Keratinocyte (primary cell): ENCODE data around the gene NEURL1. TPM values are rescaled to one million over a fixed set of nuclear protein-coding genes. Genes with fewer than 3 reads are reported as not detected.

Experiments
- DNase-seq: peaks from one replicate; pipeline ENCODE4 v3.0.0-alpha.2; 2011; ENCODE audit warnings: low read depth, missing footprints, low spot score
- FAIRE-seq: peaks from 2 replicates; lab custom pipeline; 2011; peaks lifted over from hg19 to GRCh38; lab: Jason Lieb, UNC
- H2AFZ ChIP-seq: 2 replicates; pipeline ENCODE4 v1.6.0; 2012; ENCODE audit warnings: low read length, control low read depth, inconsistent platforms; ENCODE audit not compliant: control insufficient read depth
- H3K27ac ChIP-seq: 2 replicates; pipeline ENCODE4 v1.5.1; 2011; ENCODE audit warnings: low read length; ENCODE audit not compliant: control insufficient read depth, insufficient read depth
- H3K27me3 ChIP-seq: 3 replicates; pipeline ENCODE4 v1.6.0; 2011; ENCODE audit warnings: low read length; ENCODE audit not compliant: control insufficient read depth, insufficient read depth; ENCODE audit errors: extremely low read depth
- H3K36me3 ChIP-seq, 2 experiments: 2 replicates in 1 of 2; 3 replicates in 1 of 2; pipeline ENCODE4 v1.5.1; 2011; ENCODE audit warnings: low read length in 2 of 2, mild to moderate bottlenecking in 1 of 2; ENCODE audit not compliant: control insufficient read depth in 2 of 2, insufficient read depth in 2 of 2; ENCODE audit errors: extremely low read depth in 1 of 2
- H3K4me1 ChIP-seq: 3 replicates; pipeline ENCODE4 v1.5.1; 2011; ENCODE audit warnings: low read length; ENCODE audit not compliant: control insufficient read depth, insufficient read depth; ENCODE audit errors: extremely low read depth
- H3K4me2 ChIP-seq: 3 replicates; pipeline ENCODE4 v1.6.0; 2011; ENCODE audit warnings: low read depth, low read length; ENCODE audit not compliant: control insufficient read depth, insufficient read depth; ENCODE audit errors: extremely low read depth
- H3K4me3 ChIP-seq, 3 experiments: fragments of 200-600 bp in 1 of 3; sonication (generic) in 1 of 3; 2 replicates in 2 of 3; 3 replicates in 1 of 3; pipeline ENCODE4 v1.5.1; 2011 to 2016; ENCODE audit warnings: low read length in 3 of 3, mild to moderate bottlenecking in 3 of 3, control low read depth in 2 of 3, inconsistent platforms in 1 of 3, low read depth in 1 of 3, mixed read lengths in 1 of 3, mixed run types in 1 of 3, moderate library complexity in 1 of 3; ENCODE audit not compliant: control insufficient read depth in 2 of 3, insufficient read depth in 2 of 3; ENCODE audit errors: extremely low read depth in 1 of 3
- H3K79me2 ChIP-seq: 2 replicates; pipeline ENCODE4 v1.6.0; 2012; ENCODE audit warnings: low read length; ENCODE audit not compliant: control insufficient read depth, insufficient read depth
- H3K9ac ChIP-seq: 3 replicates; pipeline ENCODE4 v1.6.0; 2011; ENCODE audit warnings: low read length; ENCODE audit not compliant: control insufficient read depth, insufficient read depth; ENCODE audit errors: extremely low read depth
- H3K9me1 ChIP-seq: 3 replicates; pipeline ENCODE4 v1.6.0; 2011; ENCODE audit warnings: low read length; ENCODE audit not compliant: control insufficient read depth, insufficient read depth; ENCODE audit errors: extremely low read depth
- H3K9me3 ChIP-seq: 2 replicates; pipeline ENCODE4 v1.5.1; 2012; ENCODE audit warnings: low read depth, low read length; ENCODE audit not compliant: control insufficient read depth
- H4K20me1 ChIP-seq: 3 replicates; pipeline ENCODE4 v1.6.0; 2011; ENCODE audit warnings: low read length; ENCODE audit not compliant: control insufficient read depth, insufficient read depth; ENCODE audit errors: extremely low read depth
- CTCF ChIP-seq, 3 experiments: IDR thresholded peaks in 1 of 3; conservative IDR thresholded peaks in 1 of 3; optimal IDR thresholded peaks in 1 of 3; 2 replicates in 2 of 3; 3 replicates in 1 of 3; pipeline versions ENCODE3 to v1.5.1; 2011; ENCODE audit warnings: low read length in 3 of 3, mild to moderate bottlenecking in 3 of 3, moderate library complexity in 2 of 3, control low read depth in 1 of 3, inconsistent platforms in 1 of 3; ENCODE audit not compliant: insufficient read depth in 2 of 3; ENCODE audit errors: extremely low read depth in 1 of 3
- EZH2 ChIP-seq: IDR thresholded peaks from one replicate; pipeline ENCODE4 v1.6.1; 2012; ENCODE audit warnings: inconsistent platforms, mild to moderate bottlenecking, low read length, moderate library complexity
- dilution Hi-C: fragments of 300-500 bp; cut with MboI; formaldehyde crosslinking; loops from one replicate; pipeline ENCODE4 v1.7.0; 2020; ENCODE audit warnings: low sequenced_read_pairs; ENCODE audit not compliant: extremely low pct_ligation_motif_present
- polyA plus RNA-seq, 5 experiments: library from polyadenylated mRNA; depleted of rRNA in 3 of 5; stranded (reverse) in 3 of 5; stranded (forward) in 1 of 5; unstranded in 1 of 5; fragments of >200 nt; gene quantifications; 1 replicate in 1 of 5; 2 replicates in 3 of 5; 3 replicates in 1 of 5; pipeline versions ENCODE4 v1.2.1 to v1.2.3, GENCODE V29; 2011 to 2012; ENCODE audit warnings: missing spikeins in 2 of 5, low read depth in 1 of 5, low replicate concordance in 1 of 5

Gene NEURL1
- polyA plus RNA-seq, 1 donor (not counting 4 experiments of a cell fraction or from before 2014, with no cell fraction given) = 0.03 TPM

- Histone ChIP-seq H3K27ac (no peak overlapping the region), H3K4me2 (no peak overlapping the region), H3K4me1 (peaks cover 8% of the 10 kb centered on the region), H2AFZ (no peak overlapping the region), H3K36me3 (no peaks in the 10 kb centered on the region), H4K20me1 (no peaks in the 10 kb centered on the region), H3K27me3 (peaks cover 18% of the 10 kb centered on the region), H3K9me1 (no peaks in the 10 kb centered on the region), H3K79me2 (no peaks in the 10 kb centered on the region), H3K4me3 (no peak overlapping the region), H3K9me3 (no peaks in the 10 kb centered on the region), H3K9ac (no peak overlapping the region)
- no peak for DNase-seq
- dilution Hi-C loops = no loop called here
- no peak for FAIRE-seq
- TF ChIP-seq EZH2 = no peak
- no peak for TF ChIP-seq CTCF (optimal IDR thresholded peaks at IDR 0.05 in 1 of 3, IDR thresholded peaks at IDR 0.05 in 1 of 3, conservative IDR thresholded peaks at IDR 0.05 in 1 of 3; ENCODE audit: extremely low read depth in 1 of 3, insufficient read depth in 2 of 3, low read length in 3 of 3)
Measured at GRCh38 chr10:103545366-103545765, 51.9 kb downstream of the NEURL1 start.

GRCh38 chr10:103545771-103546281 lies 52.3 kb downstream of the NEURL1 start:
- FAIRE-seq = no peak
- no peak overlapping the region for H3K4me2 ChIP-seq
- H3K36me3 ChIP-seq = no peaks in the 10 kb centered on the region

More at GRCh38 chr10:103545771-103546281, 52.3 kb downstream of the NEURL1 start:
- no peaks in the 10 kb centered on the region for H3K9me3 ChIP-seq
- no peak for DNase-seq
- H2AFZ ChIP-seq = no peak overlapping the region
- no peak overlapping the region for H3K27ac ChIP-seq
- dilution Hi-C loops = no loop called here
- TF ChIP-seq EZH2 (no peak), CTCF (optimal IDR thresholded peaks at IDR 0.05 in 1 of 3, IDR thresholded peaks at IDR 0.05 in 1 of 3, conservative IDR thresholded peaks at IDR 0.05 in 1 of 3; ENCODE audit: extremely low read depth in 1 of 3, insufficient read depth in 2 of 3, low read length in 3 of 3) (no peak)
- H3K27me3 ChIP-seq = peaks cover 18% of the 10 kb centered on the region
- H3K4me3 ChIP-seq = no peak overlapping the region
- no peak overlapping the region for H3K9ac ChIP-seq
- no peaks in the 10 kb centered on the region for H3K9me1 ChIP-seq
- peaks cover 8% of the 10 kb centered on the region for H3K4me1 ChIP-seq
- H4K20me1 ChIP-seq = no peaks in the 10 kb centered on the region
- H3K79me2 ChIP-seq = no peaks in the 10 kb centered on the region
